Sigmoid colon (tissue), 4 donors: ENCODE measurements around the gene PRKG1.

Experiments used
- EP300 ChIP-seq, 4 donors: sonication (generic); formaldehyde crosslinking; IDR thresholded peaks; one replicate each; pipeline ENCODE4 v1.6.1; 2017; ENCODE audit warnings: antibody characterized with exemption in 4 of 4
- POLR2A ChIP-seq, 2 donors: fragments of 450-650 bp; IDR thresholded peaks; one replicate each; pipeline ENCODE4 v1.6.1; 2016; ENCODE audit warnings: antibody characterized with exemption in 2 of 2, mild to moderate bottlenecking in 2 of 2, moderate library complexity in 2 of 2
- POLR2AphosphoS5 ChIP-seq, 4 donors: sonication (generic); formaldehyde crosslinking; IDR thresholded peaks; one replicate each; pipeline ENCODE4 v1.6.1; 2017; ENCODE audit warnings: antibody characterized with exemption in 4 of 4
- TF ChIP-seq, protein P1 (sequence below), 4 experiments: fragments of 450-650 bp in 3 of 4; fragments of 200-600 bp in 1 of 4; IDR thresholded peaks; one replicate each; pipeline ENCODE4 v1.5.1; 2016 to 2019; ENCODE audit warnings: antibody characterized with exemption in 4 of 4, mild to moderate bottlenecking in 3 of 4, moderate library complexity in 2 of 4

DNA sequence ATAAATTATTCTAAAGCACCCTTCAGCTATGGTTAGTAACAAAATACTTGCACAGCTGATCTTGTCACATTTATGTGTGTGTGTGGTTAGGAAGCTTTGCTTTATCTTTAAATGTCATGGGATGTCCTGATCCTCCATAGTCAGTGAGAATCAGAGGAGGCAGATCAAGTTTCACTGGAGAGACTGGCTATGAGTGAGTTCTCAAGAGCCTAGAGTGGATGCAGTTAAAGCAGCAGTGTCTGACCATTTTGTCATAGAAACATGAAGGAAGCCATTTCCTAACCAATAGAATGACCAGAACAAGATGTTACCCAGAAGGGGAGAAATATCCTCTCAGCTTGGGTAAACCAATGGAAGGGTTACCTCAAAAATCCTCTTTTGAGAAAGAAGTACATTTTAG, 1032.6 kb downstream of the PRKG1 start:
- TF ChIP-seq, protein P1, sequence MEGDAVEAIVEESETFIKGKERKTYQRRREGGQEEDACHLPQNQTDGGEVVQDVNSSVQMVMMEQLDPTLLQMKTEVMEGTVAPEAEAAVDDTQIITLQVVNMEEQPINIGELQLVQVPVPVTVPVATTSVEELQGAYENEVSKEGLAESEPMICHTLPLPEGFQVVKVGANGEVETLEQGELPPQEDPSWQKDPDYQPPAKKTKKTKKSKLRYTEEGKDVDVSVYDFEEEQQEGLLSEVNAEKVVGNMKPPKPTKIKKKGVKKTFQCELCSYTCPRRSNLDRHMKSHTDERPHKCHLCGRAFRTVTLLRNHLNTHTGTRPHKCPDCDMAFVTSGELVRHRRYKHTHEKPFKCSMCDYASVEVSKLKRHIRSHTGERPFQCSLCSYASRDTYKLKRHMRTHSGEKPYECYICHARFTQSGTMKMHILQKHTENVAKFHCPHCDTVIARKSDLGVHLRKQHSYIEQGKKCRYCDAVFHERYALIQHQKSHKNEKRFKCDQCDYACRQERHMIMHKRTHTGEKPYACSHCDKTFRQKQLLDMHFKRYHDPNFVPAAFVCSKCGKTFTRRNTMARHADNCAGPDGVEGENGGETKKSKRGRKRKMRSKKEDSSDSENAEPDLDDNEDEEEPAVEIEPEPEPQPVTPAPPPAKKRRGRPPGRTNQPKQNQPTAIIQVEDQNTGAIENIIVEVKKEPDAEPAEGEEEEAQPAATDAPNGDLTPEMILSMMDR (IDR thresholded peaks at IDR 0.05), result no peak
- TF ChIP-seq POLR2AphosphoS5 (IDR thresholded peaks at IDR 0.05) (no peak), POLR2A (IDR thresholded peaks at IDR 0.05) (no peak), EP300 (IDR thresholded peaks at IDR 0.05) (no peak)
